Stimulated activated CD8-positive, alpha-beta memory T cell treated with anti-CD3 and anti-CD28 coated beads, Interleukin-15, amount 100 ng/mL, for 48 hours (primary cell): ENCODE results near the gene EBF3.

ENCODE experiments used
- DNase-seq, 2 donors: peaks; one replicate each; pipeline ENCODE4 v3.0.0-alpha.2; 2020; ENCODE audit warnings: low read depth in 2 of 2

Gene EBF3

DNA sequence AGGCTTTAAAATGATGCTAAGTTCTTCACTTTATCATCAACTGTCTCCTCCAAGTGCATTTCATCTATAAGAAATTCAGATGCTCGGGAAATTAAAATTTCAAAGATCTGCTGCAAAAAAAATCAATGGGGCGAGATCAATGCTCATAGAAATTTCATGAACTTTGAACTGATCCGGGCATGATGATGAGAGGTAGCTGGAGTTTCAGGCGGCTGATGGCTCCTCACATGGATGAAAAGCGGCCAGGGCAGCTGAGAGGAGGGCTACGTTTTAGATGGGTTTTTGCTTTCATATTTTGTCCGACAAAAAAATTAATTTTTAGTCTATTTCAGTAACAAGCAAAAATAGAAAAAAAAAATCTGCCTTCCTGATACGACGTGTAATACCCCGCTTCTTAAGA lies 109.9 kb downstream of the EBF3 start:
- DNase-seq: no peak

GRCh38 chr10:129853562-129853903 lies 110.5 kb downstream of the EBF3 start:
- no peak for DNase-seq

DNA sequence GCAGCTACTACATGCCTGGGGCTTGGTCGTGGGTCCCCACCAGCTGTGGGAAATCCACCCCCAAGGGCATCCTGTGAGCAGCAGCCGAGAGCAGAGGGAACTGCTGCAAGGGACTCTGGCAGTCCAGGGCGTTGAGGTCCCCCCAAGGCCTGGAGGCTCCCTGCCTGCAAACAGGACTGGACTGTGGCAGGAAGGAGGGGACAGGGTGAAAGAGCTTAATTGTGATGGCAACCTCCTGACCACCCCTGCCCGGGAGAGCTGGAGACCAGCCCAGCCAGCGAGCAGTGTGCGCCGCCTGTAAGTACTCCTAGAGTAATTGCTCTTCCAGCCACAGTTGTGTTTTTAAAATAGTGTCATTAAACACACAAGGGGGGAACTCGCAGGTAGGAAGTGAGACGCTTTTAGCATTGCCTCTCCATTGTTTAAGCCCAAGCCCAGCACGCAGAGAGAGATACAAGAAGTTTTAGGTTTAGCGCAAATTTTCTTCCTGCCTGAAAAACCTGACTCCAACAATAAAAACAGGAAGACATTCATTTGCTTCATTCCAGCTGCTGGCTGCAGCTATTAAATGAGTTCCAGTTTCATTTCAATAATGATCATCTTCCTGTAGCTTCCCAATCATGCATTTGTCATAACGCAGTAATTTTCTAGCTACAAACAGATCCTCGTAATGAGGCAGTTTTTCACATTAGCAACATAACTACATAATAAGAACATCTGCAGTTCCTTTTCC lies 111.1 kb downstream of the EBF3 start:
- no peak for DNase-seq

DNA sequence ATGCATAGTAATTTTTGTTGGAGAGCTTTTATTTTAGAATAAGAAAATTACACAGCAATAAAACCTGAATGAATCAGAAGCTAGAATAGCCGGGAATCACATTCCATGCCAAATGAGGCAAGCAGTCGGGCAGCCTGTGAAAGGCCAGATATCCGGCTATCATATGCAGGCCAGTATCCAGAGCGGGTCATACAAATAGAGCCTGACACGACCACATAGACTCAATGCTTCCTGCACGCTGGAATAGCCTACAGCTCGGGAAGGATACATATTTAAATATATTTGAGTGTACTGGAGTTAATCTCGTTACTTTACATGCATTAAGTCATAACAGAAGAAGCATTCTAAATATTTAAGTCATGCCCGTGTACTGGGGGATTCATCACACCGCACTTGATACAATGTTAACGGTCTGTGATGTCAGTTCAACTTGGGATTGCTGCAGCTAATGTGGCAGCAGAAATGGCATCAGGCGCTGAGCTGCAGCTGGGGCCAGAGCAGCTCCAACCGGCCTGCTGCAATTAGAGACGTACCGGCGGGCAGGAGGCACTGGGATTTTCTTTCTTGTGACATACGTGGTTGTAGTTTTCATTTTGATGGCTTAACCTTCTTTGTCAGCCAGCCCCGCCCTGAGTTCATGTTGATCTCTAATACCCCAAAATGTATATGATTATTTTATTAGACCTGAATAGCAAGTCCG lies 112.0 kb downstream of the EBF3 start:
- DNase-seq: no peak

DNA sequence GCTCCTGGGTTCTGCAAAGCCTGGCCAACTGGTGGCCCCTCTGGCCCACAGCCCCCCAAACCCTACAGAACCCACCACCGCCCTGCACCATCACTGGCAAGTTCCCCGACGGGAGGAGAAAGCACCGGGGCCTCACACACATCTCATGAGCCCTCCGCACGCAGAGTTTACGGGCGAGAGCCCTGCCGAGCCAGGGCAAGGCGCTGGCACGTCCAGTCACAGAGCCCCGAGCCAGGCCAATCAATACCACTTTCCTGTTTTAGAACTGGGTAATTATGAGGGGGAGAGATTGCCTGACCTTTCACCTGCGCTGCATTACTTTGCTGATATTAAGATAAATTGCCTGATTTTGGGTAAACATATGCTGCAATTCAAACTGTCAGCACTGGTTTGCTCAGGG lies 113.3 kb downstream of the EBF3 start:
- DNase-seq: no peak

DNA sequence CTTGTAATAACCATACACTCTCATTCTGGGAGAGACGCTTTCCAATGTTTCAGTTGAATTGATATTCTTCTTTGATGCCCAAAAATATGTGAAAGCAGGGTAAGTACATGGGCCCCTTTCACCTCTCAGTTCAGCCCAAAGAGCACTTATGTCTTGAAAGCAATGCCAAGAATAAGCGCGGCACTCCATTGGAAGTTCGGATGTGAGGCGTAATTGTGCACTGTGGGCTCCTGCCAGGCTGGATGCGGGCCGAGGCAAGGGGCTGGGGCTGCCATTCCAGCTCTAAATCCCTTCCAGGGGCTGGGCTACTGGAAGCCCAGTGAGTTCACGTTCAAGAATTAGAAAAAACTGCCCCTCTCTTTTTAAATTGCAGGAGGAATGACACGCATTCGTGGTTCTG lies 113.8 kb downstream of the EBF3 start:
- DNase-seq: no peak

- no peak for DNase-seq
These were observed 114.2 kb downstream of the EBF3 start for GRCh38 chr10:129849853-129850252.

DNA sequence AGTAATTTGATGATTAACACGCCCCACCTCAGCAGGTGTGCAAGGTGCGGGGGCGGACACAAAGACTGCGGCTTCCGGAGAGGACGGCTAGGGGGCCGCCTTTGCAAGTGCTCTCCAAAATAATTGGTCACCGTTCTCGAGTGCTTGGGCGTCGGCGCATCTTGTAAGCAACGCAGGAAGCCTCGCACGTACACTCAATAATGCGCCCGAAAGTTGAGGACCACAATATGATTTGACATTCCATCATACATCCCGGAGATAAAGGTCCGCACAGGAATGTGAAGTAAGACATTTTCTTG lies 114.7 kb downstream of the EBF3 start:
- DNase-seq: no peak

DNA sequence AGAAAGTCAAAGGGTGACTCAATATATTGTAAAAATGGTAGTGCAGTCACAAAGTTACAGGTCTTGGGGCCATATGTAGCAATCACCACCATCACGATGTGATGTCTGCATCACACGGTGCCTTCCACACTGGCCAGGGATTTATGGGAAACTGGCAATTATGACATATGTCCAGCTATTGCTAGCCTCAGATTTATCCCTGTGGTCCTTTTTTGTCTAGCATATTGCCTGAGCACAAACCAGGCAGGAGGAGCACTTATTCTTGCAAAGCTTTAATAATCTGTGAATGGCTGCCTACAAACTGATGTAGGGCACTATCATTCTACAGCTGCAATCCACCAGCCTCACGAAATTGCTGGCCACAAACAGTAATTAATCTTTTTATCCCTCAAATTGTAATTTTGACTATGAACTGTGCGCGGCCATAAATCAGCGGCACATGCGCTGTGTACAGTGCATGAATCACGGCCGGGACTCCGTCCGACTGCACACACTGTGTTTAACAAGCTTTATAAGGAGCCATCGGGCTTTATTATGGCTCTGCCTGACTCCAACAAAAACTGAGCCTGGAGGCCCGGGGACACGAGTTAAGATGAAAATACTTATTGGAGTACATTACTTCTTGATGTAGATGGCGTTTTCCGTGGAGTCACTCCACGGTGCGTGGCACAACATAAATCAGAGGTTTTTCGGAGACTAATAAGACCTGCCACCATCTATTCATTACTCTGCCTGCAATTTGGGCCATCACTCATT lies 115.2 kb downstream of the EBF3 start:
- DNase-seq: no peak

DNA sequence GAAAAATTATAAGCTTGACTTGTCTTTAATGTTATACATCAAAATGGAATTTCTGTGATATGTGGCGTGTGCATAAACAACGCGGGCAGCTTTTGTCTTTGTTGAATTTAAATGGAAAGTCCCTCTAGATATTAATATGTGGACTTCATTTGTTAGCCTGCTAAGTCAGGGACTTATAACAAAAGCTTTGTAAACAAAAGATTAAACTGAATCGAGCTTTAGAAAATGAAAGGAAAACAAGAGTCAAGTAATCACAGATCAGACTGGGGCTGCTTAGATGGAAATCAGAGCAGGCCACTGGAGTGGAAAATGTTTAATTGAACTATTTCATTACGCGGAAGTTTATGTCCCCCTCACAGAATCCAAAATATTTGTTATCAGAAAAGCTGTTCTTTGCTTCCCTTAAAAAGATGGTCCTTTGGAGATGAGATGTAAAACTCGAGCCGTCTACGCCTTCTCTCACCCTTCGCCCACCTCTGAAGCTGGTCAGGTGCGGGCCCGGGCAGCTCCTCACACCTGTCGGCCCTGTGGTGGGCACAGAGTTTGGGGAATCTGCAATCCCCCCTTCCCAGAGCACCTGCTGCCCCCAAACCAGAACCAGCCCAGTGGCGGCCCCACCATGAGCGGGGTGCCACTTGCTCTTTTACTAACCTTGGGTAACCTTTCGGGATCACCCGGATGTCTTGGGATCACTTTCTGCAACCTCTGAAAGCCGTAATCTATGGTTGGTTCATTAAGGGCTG lies 116.2 kb downstream of the EBF3 start:
- no peak for DNase-seq

DNA sequence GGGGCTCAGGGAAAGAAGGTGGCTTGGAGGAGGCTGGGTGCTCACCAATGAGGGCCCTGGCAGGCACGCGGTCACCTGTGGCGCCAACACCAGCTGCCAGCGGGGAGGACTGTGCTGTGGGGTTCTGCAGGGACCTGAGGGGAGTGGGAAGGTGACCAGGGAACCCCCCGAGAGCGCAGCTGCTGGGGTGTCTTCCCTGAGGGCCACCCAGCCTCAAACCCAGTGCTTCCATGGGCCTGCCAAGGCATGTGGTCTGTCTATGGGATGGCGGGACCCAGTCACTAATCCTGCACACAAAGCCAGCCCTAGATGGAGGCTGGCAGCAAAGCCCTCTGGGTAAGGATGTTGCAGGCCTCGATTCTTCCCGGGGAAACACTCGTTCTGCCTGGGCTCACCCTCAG lies 117.1 kb downstream of the EBF3 start:
- DNase-seq: no peak

GRCh38 chr10:129845111-129845753 lies 118.8 kb downstream of the EBF3 start:
- no peak for DNase-seq

- no peak for DNase-seq
These were observed 119.8 kb downstream of the EBF3 start for GRCh38 chr10:129844216-129844766.

DNA sequence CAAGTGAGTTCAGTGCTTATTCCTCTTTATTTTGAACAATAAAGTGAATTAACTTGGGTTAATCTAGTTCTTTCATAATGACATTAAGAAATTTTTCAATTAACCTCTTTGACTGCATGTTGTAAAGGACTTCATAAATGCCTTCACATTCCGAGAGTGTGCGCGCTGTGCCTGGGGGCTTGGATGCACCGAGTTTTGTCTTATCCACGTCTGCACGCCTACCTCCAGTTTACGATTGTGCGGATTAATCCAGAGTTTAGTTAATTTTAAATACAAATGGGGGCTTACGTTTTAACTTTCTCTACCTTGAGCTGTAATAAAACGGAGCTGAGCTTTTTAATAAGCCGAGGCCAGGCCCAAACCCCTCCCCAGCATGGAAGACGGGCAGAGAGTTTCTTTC lies 120.4 kb downstream of the EBF3 start:
- DNase-seq: no peak

- no peak for DNase-seq
These were observed 120.9 kb downstream of the EBF3 start for GRCh38 chr10:129843131-129843541.

GRCh38 chr10:129842031-129842430 lies 122.0 kb downstream of the EBF3 start:
- no peak for DNase-seq

- DNase-seq: no peak
These were observed 122.5 kb downstream of the EBF3 start for GRCh38 chr10:129841590-129841989.

DNA sequence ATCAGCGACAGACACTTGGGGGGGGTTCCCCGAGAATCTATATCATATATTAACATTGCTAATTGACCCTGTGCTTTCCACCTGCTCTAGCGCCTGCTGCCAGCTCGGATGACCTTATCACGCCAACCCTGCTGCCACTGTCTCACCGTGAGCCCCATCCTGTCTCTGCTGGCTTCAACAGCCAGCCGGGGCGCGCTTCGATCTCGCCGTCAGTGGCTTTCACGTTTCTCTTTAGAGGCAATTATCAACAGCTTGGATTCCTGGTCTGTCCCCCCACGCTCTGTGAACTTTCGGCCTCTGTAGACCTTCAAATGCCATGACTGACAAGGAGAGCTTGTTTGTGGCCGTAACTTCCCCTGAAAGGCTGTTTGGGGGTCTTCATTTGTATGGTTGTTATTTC lies 123.0 kb downstream of the EBF3 start:
- DNase-seq: no peak

- DNase-seq: no peak
These were observed 123.9 kb downstream of the EBF3 start for GRCh38 chr10:129840196-129840590.

DNA sequence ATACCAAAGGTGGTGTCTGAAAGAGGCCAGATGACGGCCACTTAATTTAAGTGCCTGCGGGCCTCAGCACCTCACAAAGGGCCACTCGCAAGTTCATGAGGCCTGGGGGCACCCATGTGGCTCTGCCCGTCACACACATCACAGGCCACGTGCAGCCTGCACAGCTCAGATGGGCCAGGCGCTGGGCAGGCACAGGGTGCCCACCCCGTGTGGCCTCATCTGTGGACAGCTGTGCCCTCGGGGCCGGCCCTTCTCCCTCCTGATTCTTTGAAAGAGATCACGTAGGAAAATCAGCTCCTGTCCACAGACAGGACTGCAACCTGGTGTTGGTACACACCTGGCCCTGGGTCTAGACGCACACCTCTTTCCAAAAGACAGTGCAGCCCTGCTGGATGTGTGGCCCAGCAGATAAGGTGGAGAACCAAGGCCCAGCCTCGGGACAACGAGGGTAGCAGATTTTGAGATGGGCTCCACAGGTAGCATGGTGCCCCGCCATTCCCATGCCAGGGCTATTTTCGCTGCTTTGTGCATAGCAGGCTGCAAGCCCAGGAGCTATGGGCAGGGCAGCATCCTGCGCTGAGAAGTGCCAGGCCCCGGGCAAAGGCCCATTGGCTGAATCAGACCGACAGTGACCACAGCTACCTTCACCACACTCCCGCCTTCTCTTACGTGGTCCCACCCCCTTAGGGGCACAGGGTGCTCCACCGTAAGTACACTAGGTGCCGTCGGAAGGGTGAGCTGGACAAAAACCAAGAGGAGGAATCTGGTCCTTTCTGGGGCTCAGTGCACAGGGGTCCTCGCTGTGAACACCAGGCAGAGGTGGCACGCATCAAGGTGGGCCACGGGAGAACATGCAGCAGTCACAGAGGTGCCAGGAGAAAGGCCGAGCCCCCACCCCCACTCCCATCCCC lies 124.5 kb downstream of the EBF3 start:
- no peak for DNase-seq

DNA sequence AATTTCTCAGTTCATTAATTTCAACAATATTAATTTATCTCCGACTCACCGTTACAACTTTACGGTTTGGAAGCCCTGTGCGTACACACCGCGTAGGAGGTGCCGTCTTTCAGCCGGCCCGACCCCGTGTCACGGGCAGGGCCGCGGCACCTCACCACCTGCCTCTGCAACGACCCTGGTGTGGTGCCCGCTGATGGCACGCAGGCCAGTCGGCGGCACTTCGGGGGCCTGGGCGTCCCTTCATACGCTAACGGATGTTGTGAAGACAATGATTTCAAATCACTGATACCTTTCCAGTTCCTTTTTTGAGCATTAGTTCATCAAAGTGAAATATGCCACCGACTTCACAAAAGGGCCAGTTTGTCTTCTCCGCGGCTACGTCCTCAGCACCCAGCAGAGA lies 125.3 kb downstream of the EBF3 start:
- DNase-seq: no peak
